NT2/D1 (cell line): Measurements from ENCODE around the gene RBL1.
"Not testable (repeated sequence)": the region's sequence is repeated elsewhere in the genome, so short reads cannot be mapped to it uniquely, and the experiment has no call there.

Source experiments
- DNase-seq: peaks from one replicate; pipeline ENCODE4 v3.0.0-alpha.2; 2011; ENCODE audit warnings: low read depth, low spot score
- H3K27me3 ChIP-seq: 2 replicates; pipeline ENCODE4 v1.6.0; 2011; ENCODE audit warnings: mild to moderate bottlenecking; ENCODE audit not compliant: insufficient read length, insufficient read depth
- H3K36me3 ChIP-seq: 2 replicates; pipeline ENCODE4 v1.6.1; 2011; ENCODE audit warnings: mild to moderate bottlenecking, low read length, mixed read lengths; ENCODE audit not compliant: insufficient read depth, insufficient read length
- H3K4me1 ChIP-seq: 2 replicates; pipeline ENCODE4 v1.5.1; 2011; ENCODE audit not compliant: insufficient read depth, insufficient read length
- H3K4me3 ChIP-seq: 2 replicates; pipeline ENCODE4 v1.5.1; 2011; ENCODE audit warnings: low read depth; ENCODE audit not compliant: insufficient read length
- H3K9ac ChIP-seq: 2 replicates; pipeline ENCODE4 v1.6.0; 2011; ENCODE audit warnings: low read depth; ENCODE audit not compliant: insufficient read length
- H3K9me3 ChIP-seq: 2 replicates; pipeline ENCODE4 v1.5.1; 2011; ENCODE audit warnings: mild to moderate bottlenecking, low read length; ENCODE audit not compliant: insufficient read depth
- SUZ12 ChIP-seq: IDR thresholded peaks from 2 replicates; pipeline ENCODE4 v1.6.1; 2011; ENCODE audit not compliant: insufficient read length, insufficient read depth; ENCODE audit errors: extremely low read depth
- YY1 ChIP-seq: IDR thresholded peaks from 2 replicates; pipeline ENCODE4 v1.6.1; 2011; ENCODE audit not compliant: insufficient read length, insufficient read depth
- ZNF274 ChIP-seq: IDR thresholded peaks from 2 replicates; pipeline ENCODE4 v1.6.1; 2011; ENCODE audit warnings: mild to moderate bottlenecking, low read depth, low read length

RBL1 gene

GRCh38 chr20:37128803-37129202 is 33.0 kb upstream of the RBL1 start:
- Histone ChIP-seq H3K9me3 (peaks cover 5% of the 10 kb centered on the region; the same call in 1 of the 2 replicates), H3K9ac (no peak overlapping the region), H3K4me1 (no peaks in the 10 kb centered on the region), H3K27me3 (no peaks in the 10 kb centered on the region), H3K4me3 (no peak overlapping the region), H3K36me3 (no peaks in the 10 kb centered on the region)
- TF ChIP-seq YY1 (no peak), ZNF274 (no peak)
- no peak for DNase-seq

GRCh38 chr20:37126290-37126689 is 30.5 kb upstream of the RBL1 start:
- H3K4me3 ChIP-seq, DNase-seq, H3K36me3 ChIP-seq, H3K9ac ChIP-seq, H3K4me1 ChIP-seq, H3K27me3 ChIP-seq, H3K9me3 ChIP-seq: not testable (repeated sequence)

DNA sequence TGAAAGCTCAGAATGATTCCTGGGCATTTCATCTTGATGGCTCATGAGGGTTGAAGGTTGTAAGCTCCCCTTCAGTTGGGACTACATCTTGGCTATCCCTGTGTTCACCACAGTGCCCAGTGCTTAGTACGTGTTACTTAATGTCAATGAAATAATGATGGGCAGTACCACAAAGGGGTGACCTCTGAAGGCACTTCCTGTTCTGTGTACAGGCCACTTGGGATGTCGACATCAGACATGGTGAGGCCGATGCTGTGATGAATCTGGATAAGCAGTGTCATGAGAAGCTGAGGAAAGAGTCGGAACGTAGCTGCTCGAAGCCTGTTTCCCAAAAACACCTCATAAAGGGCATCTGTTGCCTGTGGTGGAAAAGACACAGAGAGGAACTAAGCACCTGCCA is 27.6 kb upstream of the RBL1 start:
- Histone ChIP-seq H3K9ac (no peak overlapping the region), H3K9me3 (peaks cover 5% of the 10 kb centered on the region; the same call in 1 of the 2 replicates), H3K4me1 (no peaks in the 10 kb centered on the region), H3K27me3 (no peaks in the 10 kb centered on the region), H3K36me3 (no peaks in the 10 kb centered on the region), H3K4me3 (no peak overlapping the region)
- no peak for DNase-seq
- TF ChIP-seq YY1: no peak
- TF ChIP-seq ZNF274: no peak
- no peak for TF ChIP-seq SUZ12

- H3K9ac ChIP-seq: no peak overlapping the region
- no peaks in the 10 kb centered on the region for H3K36me3 ChIP-seq
- TF ChIP-seq ZNF274 (no peak), YY1 (no peak), SUZ12 (no peak)
- no peak for DNase-seq
- no peak overlapping the region for H3K4me3 ChIP-seq
- H3K9me3 ChIP-seq: peaks cover 5% of the 10 kb centered on the region; the same call in 1 of the 2 replicates
- H3K4me1 ChIP-seq: no peaks in the 10 kb centered on the region
- H3K27me3 ChIP-seq: no peaks in the 10 kb centered on the region
Observed at GRCh38 chr20:37120497-37120896, 24.7 kb upstream of the RBL1 start.

DNA sequence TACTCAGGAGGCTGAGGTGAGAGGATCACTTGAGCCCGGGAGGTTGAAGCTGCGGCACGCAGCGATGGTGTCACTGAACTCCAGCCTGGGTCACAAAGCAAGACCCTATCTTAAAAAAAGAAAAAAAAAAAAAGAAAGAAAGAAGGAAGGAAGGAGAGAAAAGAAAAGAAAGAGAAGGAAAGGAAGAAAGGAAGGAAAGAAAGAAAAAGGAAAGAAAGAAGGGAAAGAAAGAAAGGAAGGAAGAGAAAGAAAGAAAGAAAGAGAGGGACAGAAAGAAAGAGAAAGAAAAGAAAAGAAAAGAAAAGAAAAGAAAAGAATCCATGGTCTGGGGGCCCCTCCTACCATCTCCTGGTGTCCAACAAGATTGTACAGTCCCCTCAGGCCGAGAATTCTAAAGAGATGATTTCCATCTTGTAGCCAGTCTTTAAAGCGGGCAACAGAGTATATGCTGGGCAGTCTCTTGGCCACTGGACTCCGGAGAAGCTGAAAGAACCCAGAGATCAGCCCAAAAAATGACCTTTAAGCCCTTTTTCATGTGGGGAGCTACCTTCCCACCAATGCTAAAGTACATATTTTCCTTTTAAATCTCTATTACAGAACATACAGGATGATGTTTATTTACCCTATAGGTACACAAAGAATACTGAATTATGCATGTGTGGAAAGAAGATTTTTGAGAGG is 23.7 kb upstream of the RBL1 start:
- Histone ChIP-seq H3K36me3 (no peaks in the 10 kb centered on the region), H3K4me1 (no peaks in the 10 kb centered on the region), H3K27me3 (no peaks in the 10 kb centered on the region), H3K4me3 (no peak overlapping the region), H3K9me3 (0 out of 2 replicates have a peak, but pooled peaks cover under 1% of the 10 kb centered on the region), H3K9ac (no peak overlapping the region)
- no peak for TF ChIP-seq SUZ12
- no peak for TF ChIP-seq YY1
- no peak for TF ChIP-seq ZNF274
- DNase-seq: no peak

GRCh38 chr20:37114012-37114411 is 18.2 kb upstream of the RBL1 start:
- TF ChIP-seq SUZ12: no peak
- TF ChIP-seq YY1: no peak
- TF ChIP-seq ZNF274: no peak
- Histone ChIP-seq H3K27me3 (no peaks in the 10 kb centered on the region), H3K36me3 (no peaks in the 10 kb centered on the region), H3K4me3 (no peak overlapping the region), H3K4me1 (no peaks in the 10 kb centered on the region), H3K9me3 (no peaks in the 10 kb centered on the region), H3K9ac (no peak overlapping the region)
- no peak for DNase-seq

GRCh38 chr20:37111926-37112455 is 16.2 kb upstream of the RBL1 start:
- no peak for DNase-seq
- no peaks in the 10 kb centered on the region for H3K4me1 ChIP-seq

DNA sequence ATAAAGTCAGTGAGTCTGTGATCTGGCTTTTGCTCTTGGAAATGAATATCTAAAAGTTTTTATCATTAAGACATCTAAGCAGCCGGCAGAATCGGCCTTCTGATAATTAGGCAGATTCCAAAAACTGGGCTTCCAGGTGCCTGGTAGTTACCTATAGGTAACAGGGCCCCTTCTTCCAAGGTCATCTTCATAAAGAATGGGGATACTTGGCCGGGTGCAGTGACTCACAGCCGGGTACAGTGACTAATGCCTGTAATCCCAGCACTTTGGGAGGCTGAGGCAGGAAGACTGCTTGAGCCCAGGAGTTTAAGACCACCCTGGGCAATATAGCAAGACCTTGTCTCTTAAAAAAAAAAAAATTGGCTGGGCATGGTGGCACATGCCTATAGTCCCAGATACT is 12.9 kb upstream of the RBL1 start:
- no peak for DNase-seq
- TF ChIP-seq ZNF274: no peak
- no peak for TF ChIP-seq SUZ12
- no peak for TF ChIP-seq YY1
- H3K36me3 ChIP-seq: no peaks in the 10 kb centered on the region

More at GRCh38 chr20:37111926-37112455, 16.2 kb upstream of the RBL1 start:
- Histone ChIP-seq H3K27me3 (no peaks in the 10 kb centered on the region), H3K4me3 (no peak overlapping the region), H3K9ac (no peak overlapping the region), H3K9me3 (no peaks in the 10 kb centered on the region), H3K36me3 (no peaks in the 10 kb centered on the region)
- no peak for TF ChIP-seq ZNF274
- TF ChIP-seq SUZ12: no peak
- no peak for TF ChIP-seq YY1

More for the DNA sequence above, 12.9 kb upstream of the RBL1 start:
- H3K9me3 ChIP-seq: no peaks in the 10 kb centered on the region
- no peak overlapping the region for H3K4me3 ChIP-seq
- H3K9ac ChIP-seq: no peak overlapping the region
- no peaks in the 10 kb centered on the region for H3K4me1 ChIP-seq
- no peaks in the 10 kb centered on the region for H3K27me3 ChIP-seq
